Dedifferentiated amniotic fluid mesenchymal stem cell (primary cell): ENCODE results near the gene SLC6A12.

Source experiments
- DNase-seq: peaks from one replicate; pipeline ENCODE4 v3.0.0-alpha.2; 2016; ENCODE audit errors: extremely low spot score

The SLC6A12 gene

GRCh38 chr12:163406-163986, 50.5 kb downstream of the SLC6A12 start:
- DNase-seq: no peak

- no peak for DNase-seq
These were observed 51.3 kb downstream of the SLC6A12 start for GRCh38 chr12:162467-163307.

GRCh38 chr12:161823-162222, 52.1 kb downstream of the SLC6A12 start:
- DNase-seq: no peak

GRCh38 chr12:160858-161257, 53.1 kb downstream of the SLC6A12 start:
- DNase-seq: no peak

- DNase-seq: no peak
These were observed 54.7 kb downstream of the SLC6A12 start for GRCh38 chr12:159156-159782.

GRCh38 chr12:157644-158043, 56.3 kb downstream of the SLC6A12 start:
- DNase-seq: no peak

- DNase-seq: no peak
These were observed 57.0 kb downstream of the SLC6A12 start for GRCh38 chr12:156945-157344.

- no peak for DNase-seq
These were observed 58.3 kb downstream of the SLC6A12 start for GRCh38 chr12:155646-156045.

- no peak for DNase-seq
These were observed 59.0 kb downstream of the SLC6A12 start for GRCh38 chr12:155006-155405.

- DNase-seq: no peak
These were observed 59.9 kb downstream of the SLC6A12 start for GRCh38 chr12:154058-154457.

GRCh38 chr12:153080-153746, 60.7 kb downstream of the SLC6A12 start:
- DNase-seq: no peak

- DNase-seq: no peak
These were observed 61.5 kb downstream of the SLC6A12 start for GRCh38 chr12:152440-152839.

- no peak for DNase-seq
These were observed 62.4 kb downstream of the SLC6A12 start for GRCh38 chr12:151579-151978.

- DNase-seq: no peak
These were observed 65.1 kb downstream of the SLC6A12 start for GRCh38 chr12:148676-149416.

- DNase-seq: no peak
These were observed 66.7 kb downstream of the SLC6A12 start for GRCh38 chr12:147242-147641.

- no peak for DNase-seq
These were observed 68.5 kb downstream of the SLC6A12 start for GRCh38 chr12:145369-145960.

- DNase-seq: no peak
These were observed 69.2 kb downstream of the SLC6A12 start for GRCh38 chr12:144650-145284.

- no peak for DNase-seq
These were observed 69.8 kb downstream of the SLC6A12 start for GRCh38 chr12:143964-144649.

- DNase-seq: no peak
These were observed 73.8 kb downstream of the SLC6A12 start for GRCh38 chr12:140162-140561.
